IMR-90 (cell line): Measurements from ENCODE around the gene AOPEP. TPM values are rescaled to one million over a fixed set of nuclear protein-coding genes. Genes with fewer than 3 reads are reported as not detected.
"Not testable (repeated sequence)": the region's sequence is repeated elsewhere in the genome, so short reads cannot be mapped to it uniquely, and the experiment has no call there.

Experiments
- ATAC-seq: fragments of 200-7000 bp; cut with Tn5 transposase; 2 replicates; pipeline ENCODE4 v1.9.1; 2020; ENCODE audit warnings: low read depth, mild to moderate bottlenecking, moderate library complexity
- BruUV-seq: library from RNA; stranded (reverse); fragments of 400-500 nt; replicated peaks from 2 replicates; lab custom pipeline; 2021; lab: Mats Ljungman, UMichigan
- CTCF ChIA-PET: fragments of 300-600 bp; formaldehyde crosslinking; extraction: SDS; loops from one replicate; lab custom pipeline; 2021; ENCODE audit warnings: antibody characterized with exemption; lab: Yijun Ruan, JAX
- POLR2A ChIA-PET: fragments of 300-600 bp; sonication (Branson Sonifier 250); formaldehyde crosslinking; loops from one replicate; lab custom pipeline; 2022; ENCODE audit warnings: antibody characterized with exemption; ENCODE audit not compliant: unreplicated experiment; lab: Charles Lee
- DNase-seq: peaks from one replicate; pipeline ENCODE4 v3.0.0; 2013
- H2AFZ ChIP-seq: replicated peaks from 2 replicates; pipeline ENCODE3; 2013; ENCODE audit warnings: low read length, mild to moderate bottlenecking; ENCODE audit not compliant: poor library complexity
- H2AK5ac ChIP-seq: 2 replicates; pipeline ENCODE4 v1.6.1; 2013; ENCODE audit warnings: low read depth, low read length, inconsistent platforms
- H2AK9ac ChIP-seq: replicated peaks from 2 replicates; pipeline ENCODE3; 2013; ENCODE audit warnings: mild to moderate bottlenecking, low read depth, low read length, moderate library complexity; ENCODE audit not compliant: poor library complexity
- H2BK120ac ChIP-seq: 2 replicates; pipeline ENCODE4 v1.6.1; 2013; ENCODE audit warnings: low read depth, low read length, inconsistent platforms
- H2BK15ac ChIP-seq: 3 replicates; pipeline ENCODE4 v1.6.1; 2013; ENCODE audit warnings: low read depth, low read length, inconsistent platforms
- H2BK20ac ChIP-seq: 2 replicates; pipeline ENCODE4 v1.6.1; 2013; ENCODE audit warnings: low read depth, mild to moderate bottlenecking, inconsistent platforms, low read length, moderate library complexity
- H2BK5ac ChIP-seq: 2 replicates; pipeline ENCODE4 v1.6.1; 2013; ENCODE audit warnings: mild to moderate bottlenecking, low read depth, low read length, inconsistent platforms; ENCODE audit not compliant: poor library complexity, severe bottlenecking
- H3K14ac ChIP-seq: replicated peaks from 2 replicates; pipeline ENCODE4 v1.6.1; 2013; ENCODE audit warnings: low read depth, low read length, inconsistent platforms
- H3K18ac ChIP-seq: 2 replicates; pipeline ENCODE4 v1.6.1; 2013; ENCODE audit warnings: low read depth, low read length, control low read depth
- H3K23ac ChIP-seq: 2 replicates; pipeline ENCODE4 v1.6.1; 2013; ENCODE audit warnings: low read depth, low read length, inconsistent platforms
- H3K27ac ChIP-seq: 2 replicates; pipeline ENCODE4 v1.5.1; 2013; ENCODE audit warnings: mild to moderate bottlenecking, control low read depth, low read length; ENCODE audit not compliant: insufficient read depth
- H3K27me3 ChIP-seq: 2 replicates; pipeline ENCODE4 v1.6.1; 2013; ENCODE audit warnings: low read length; ENCODE audit not compliant: control insufficient read depth, insufficient read depth
- H3K36me3 ChIP-seq: 2 replicates; pipeline ENCODE4 v1.6.1; 2013; ENCODE audit warnings: low read length, mixed read lengths; ENCODE audit not compliant: control insufficient read depth, insufficient read depth
- H3K4ac ChIP-seq: 2 replicates; pipeline ENCODE4 v1.6.1; 2013; ENCODE audit warnings: low read depth, low read length, inconsistent platforms
- H3K4me1 ChIP-seq: 2 replicates; pipeline ENCODE4 v1.6.1; 2013; ENCODE audit warnings: low read length, mixed read lengths; ENCODE audit not compliant: control insufficient read depth, insufficient read depth
- H3K4me2 ChIP-seq: 2 replicates; pipeline ENCODE4 v1.6.1; 2013; ENCODE audit warnings: low read depth, mild to moderate bottlenecking, control low read depth, low read length, moderate library complexity
- H3K4me3 ChIP-seq: 2 replicates; pipeline ENCODE4 v1.5.1; 2013; ENCODE audit warnings: low read depth, mild to moderate bottlenecking, control low read depth, low read length, moderate library complexity; ENCODE audit not compliant: insufficient read depth
- H3K56ac ChIP-seq: 2 replicates; pipeline ENCODE4 v1.6.1; 2013; ENCODE audit warnings: low read length, inconsistent platforms; ENCODE audit not compliant: insufficient read depth; ENCODE audit errors: extremely low read depth
- H3K79me1 ChIP-seq, 2 experiments: 2 replicates each; pipeline ENCODE4 v1.6.1; 2013; ENCODE audit warnings: low read length in 2 of 2, inconsistent platforms in 1 of 2, low read depth in 1 of 2
- H3K9ac ChIP-seq: 2 replicates; pipeline ENCODE4 v1.6.1; 2013; ENCODE audit warnings: low read depth, low read length, control low read depth
- H3K9me1 ChIP-seq: 2 replicates; pipeline ENCODE4 v1.6.1; 2013; ENCODE audit warnings: low read length, inconsistent platforms; ENCODE audit not compliant: insufficient read depth
- H3K9me3 ChIP-seq: 2 replicates; pipeline ENCODE4 v1.6.1; 2013; ENCODE audit warnings: low read length; ENCODE audit not compliant: control insufficient read depth, insufficient read depth
- H4K20me1 ChIP-seq: 2 replicates; pipeline ENCODE4 v1.6.1; 2013; ENCODE audit warnings: low read length, inconsistent platforms; ENCODE audit not compliant: insufficient read depth
- H4K5ac ChIP-seq: 2 replicates; pipeline ENCODE4 v1.6.1; 2013; ENCODE audit warnings: mild to moderate bottlenecking, low read depth, low read length, control low read depth
- H4K8ac ChIP-seq, 2 experiments: 2 replicates each; pipeline ENCODE4 v1.6.1; 2013; ENCODE audit warnings: low read depth in 2 of 2, low read length in 2 of 2, control low read depth in 1 of 2, inconsistent platforms in 1 of 2
- H4K91ac ChIP-seq: 2 replicates; pipeline ENCODE4 v1.6.1; 2013; ENCODE audit warnings: low read depth, low read length, inconsistent platforms; ENCODE audit not compliant: insufficient read depth
- WGBS, 2 experiments: methylation state at CpG; one replicate each; pipeline versions ENCODE4 v1.1.5 to v1.1.7; 2013; ENCODE audit warnings: missing lambda C conversion rate in 2 of 2; ENCODE audit not compliant: insufficient read length in 1 of 2; ENCODE audit errors: extremely low coverage in 2 of 2; 5-methylcytosine and 5-hydroxymethylcytosine counted together
- dilution Hi-C: fragments of 300-500 bp; cut with HindIII; formaldehyde crosslinking; loops from one replicate; pipeline ENCODE4 v1.14.3; 2018; ENCODE audit warnings: low sequenced_read_pairs; ENCODE audit not compliant: unreplicated experiment
- in situ Hi-C: fragments of 300-500 bp; cut with MboI; formaldehyde crosslinking; loops from 3 replicates; pipeline ENCODE4 v1.14.3; 2019; ENCODE audit warnings: low sequenced_read_pairs, inconsistent platforms, mixed read lengths
- intact Hi-C: fragments of 100-400 bp; cut with micrococcal nuclease; formaldehyde crosslinking; loops from 2 replicates; pipeline ENCODE4 v1.10.0; 2022
- polyA plus RNA-seq, 3 experiments: library from polyadenylated mRNA; depleted of rRNA; stranded (reverse); fragments of >200 nt; gene quantifications; 2 replicates each; pipeline ENCODE4 v1.2.3, GENCODE V29; 2012; ENCODE audit warnings: low replicate concordance in 1 of 3
- total RNA-seq: library from RNA; depleted of rRNA; stranded (reverse); fragments of >200 nt; gene quantifications from 2 replicates; pipeline ENCODE4 v1.2.3, GENCODE V29; 2012

AOPEP gene
- total and polyA plus RNA-seq, 2 of the 4 experiments (the other 2 are of a cell fraction) = 34.9 to 38.7 TPM

DNA sequence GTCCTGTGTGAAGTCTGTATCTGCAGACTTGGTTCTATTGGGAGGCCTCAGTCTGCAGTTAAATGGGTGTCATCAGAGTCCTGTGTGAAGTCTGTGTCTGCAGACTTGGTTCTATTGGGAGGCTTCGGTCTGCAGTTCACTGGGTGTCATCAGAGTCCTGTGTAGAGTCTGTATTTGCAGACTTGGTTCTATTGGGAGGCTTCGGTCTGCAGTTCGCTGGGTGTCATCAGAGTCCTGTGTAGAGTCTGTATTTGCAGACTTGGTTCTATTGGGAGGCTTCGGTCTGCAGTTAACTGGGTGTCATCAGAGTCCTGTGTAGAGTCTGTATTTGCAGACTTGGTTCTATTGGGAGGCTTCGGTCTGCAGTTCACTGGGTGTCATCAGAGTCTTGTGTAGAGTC, 239.1 kb downstream of the AOPEP start:
- not testable (repeated sequence) for BruUV-seq

GRCh38 chr9:94966046-94966445, 239.5 kb downstream of the AOPEP start:
- H2BK20ac ChIP-seq, H2AK9ac ChIP-seq, H3K4me1 ChIP-seq, H2BK15ac ChIP-seq, H3K4me3 ChIP-seq, in situ Hi-C loops, H3K14ac ChIP-seq, H3K56ac ChIP-seq, H3K9me1 ChIP-seq, H3K23ac ChIP-seq, BruUV-seq, H2BK120ac ChIP-seq, H2AFZ ChIP-seq, H4K8ac ChIP-seq, H3K9me3 ChIP-seq, H2BK5ac ChIP-seq, POLR2A ChIA-PET, H3K4ac ChIP-seq, H3K18ac ChIP-seq, H3K79me1 ChIP-seq, dilution Hi-C loops, intact Hi-C loops, CTCF ChIA-PET, H4K20me1 ChIP-seq, H3K36me3 ChIP-seq, H3K27ac ChIP-seq, H2AK5ac ChIP-seq, H3K4me2 ChIP-seq, H3K27me3 ChIP-seq, H3K9ac ChIP-seq, ATAC-seq, DNase-seq, H4K91ac ChIP-seq, H4K5ac ChIP-seq: not testable (repeated sequence)
- no CpG with 5 or more reads among the region's 3 CpGs for WGBS, 2 experiments

More for the DNA sequence above, 239.1 kb downstream of the AOPEP start:
- H2AK5ac ChIP-seq, H3K56ac ChIP-seq, H3K9me1 ChIP-seq, H4K91ac ChIP-seq, H3K9me3 ChIP-seq, H4K8ac ChIP-seq, H3K4me3 ChIP-seq, H3K36me3 ChIP-seq, H2BK120ac ChIP-seq, H2AFZ ChIP-seq, H2BK5ac ChIP-seq, H4K5ac ChIP-seq, H3K4me2 ChIP-seq, POLR2A ChIA-PET, DNase-seq, H3K4me1 ChIP-seq, H2AK9ac ChIP-seq, H2BK20ac ChIP-seq, H3K27ac ChIP-seq, H3K79me1 ChIP-seq, H2BK15ac ChIP-seq, intact Hi-C loops, ATAC-seq, H4K20me1 ChIP-seq, dilution Hi-C loops, in situ Hi-C loops, H3K23ac ChIP-seq, H3K4ac ChIP-seq, H3K27me3 ChIP-seq, H3K9ac ChIP-seq, H3K18ac ChIP-seq, H3K14ac ChIP-seq, CTCF ChIA-PET: not testable (repeated sequence)
- no CpG with 5 or more reads among the region's 5 CpGs for WGBS, 2 experiments
